K562 (cell line): ENCODE results near the gene GCHFR. TPM values are rescaled to one million over a fixed set of nuclear protein-coding genes. Genes with fewer than 3 reads are reported as not detected.

Source experiments
- ATF7 ChIP-seq: fragments of 450-650 bp; IDR thresholded peaks from 2 replicates; pipeline ENCODE4 v1.7.1; 2014; ENCODE audit warnings: mild to moderate bottlenecking, moderate library complexity
- CEBPB ChIP-seq: fragments of 450-650 bp; IDR thresholded peaks from 2 replicates; pipeline ENCODE4 v1.6.1; 2016; ENCODE audit warnings: missing genetic modification characterization, missing compliant biosample characterization
- CEBPZ ChIP-seq: fragments of 150-350 bp; IDR thresholded peaks from 2 replicates; pipeline ENCODE4 v1.6.1; 2014; ENCODE audit warnings: low read depth, mild to moderate bottlenecking, low read length, borderline replicate concordance
- E2F6 ChIP-seq, 2 experiments: IDR thresholded peaks; 2 replicates each; pipeline ENCODE4 v1.6.1; 2011; ENCODE audit warnings: borderline replicate concordance in 1 of 2, control low read depth in 1 of 2, low read depth in 1 of 2, low read length in 1 of 2, mild to moderate bottlenecking in 1 of 2, mixed read lengths in 1 of 2, moderate library complexity in 1 of 2; ENCODE audit not compliant: insufficient read depth in 1 of 2, insufficient read length in 1 of 2, poor library complexity in 1 of 2, severe bottlenecking in 1 of 2; ENCODE audit errors: extremely low read depth in 1 of 2
- EHMT2 ChIP-seq: fragments of 450-650 bp; IDR thresholded peaks from 2 replicates; pipeline ENCODE4 v1.6.1; 2018; ENCODE audit warnings: antibody characterized with exemption
- ETS1 ChIP-seq: conservative IDR thresholded peaks from 2 replicates; pipeline ENCODE4 v1.6.1; 2011; ENCODE audit warnings: low read depth, mild to moderate bottlenecking, low read length; ENCODE audit not compliant: control insufficient read depth
- ETS2 ChIP-seq: IDR thresholded peaks from 2 replicates; pipeline ENCODE4 v1.6.1; 2016; ENCODE audit warnings: borderline replicate concordance, missing genetic modification characterization, mild to moderate bottlenecking, moderate library complexity, missing compliant biosample characterization; ENCODE audit not compliant: poor library complexity, severe bottlenecking
- FOXK1 ChIP-seq: sonication (generic); formaldehyde crosslinking; IDR thresholded peaks from 2 replicates; pipeline ENCODE4 v1.8.0; 2022; ENCODE audit warnings: missing genetic modification reagents, mild to moderate bottlenecking, borderline replicate concordance
- GMEB1 ChIP-seq: fragments of 250-450 bp; sonication (Bioruptor Pico); IDR thresholded peaks from 2 replicates; pipeline ENCODE4 v1.4.0; 2020; ENCODE audit warnings: mild to moderate bottlenecking
- HDGF ChIP-seq: fragments of 450-650 bp; IDR thresholded peaks from 2 replicates; pipeline ENCODE4 v1.6.1; 2016
- JUND ChIP-seq, 2 experiments: IDR thresholded peaks; 2 replicates in 1 of 2; 3 replicates in 1 of 2; pipeline ENCODE4 v1.6.1; 2011; ENCODE audit warnings: borderline replicate concordance in 2 of 2, low read depth in 2 of 2, low read length in 2 of 2, improper control_type of control experiment in 1 of 2, missing biosample characterization in 1 of 2, missing genetic modification characterization in 1 of 2, missing genetic modification reagents in 1 of 2
- MAFG ChIP-seq: fragments of 450-650 bp; conservative IDR thresholded peaks from 2 replicates; pipeline ENCODE4 v1.6.1; 2016; ENCODE audit warnings: missing genetic modification characterization, missing compliant biosample characterization
- RB1 ChIP-seq: fragments of 450-650 bp; IDR thresholded peaks from 2 replicates; pipeline ENCODE4 v1.6.1; 2017; ENCODE audit warnings: low read depth, mild to moderate bottlenecking
- SAP30 ChIP-seq: fragments of 200-600 bp; sonication (generic); IDR thresholded peaks from 2 replicates; pipeline ENCODE4 v1.6.1; 2012; ENCODE audit warnings: borderline replicate concordance, low read depth, mild to moderate bottlenecking, moderate library complexity, low read length, control low read depth, inconsistent platforms; ENCODE audit not compliant: insufficient read depth, poor library complexity, severe bottlenecking
- TRIM24 ChIP-seq, 2 experiments: fragments of 450-650 bp; IDR thresholded peaks; 2 replicates each; pipeline ENCODE4 v1.6.1; 2016
- ZBED1 ChIP-seq: IDR thresholded peaks from 2 replicates; pipeline ENCODE4 v1.6.1; 2014
- ZKSCAN3 ChIP-seq: fragments of 250-450 bp; sonication (Bioruptor Pico); IDR thresholded peaks from 2 replicates; pipeline ENCODE4 v1.4.0; 2020
- polyA plus RNA-seq, 8 experiments: library from polyadenylated mRNA; depleted of rRNA in 4 of 8; stranded (reverse) in 5 of 8; unstranded in 3 of 8; fragments of >200 nt; fragmentation: Nextera tagmentation in 2 of 8; fragmentation: Illumina TruSeq in 1 of 8; extraction: Ambion mirVana in 2 of 8; extraction: Trizol in 1 of 8; gene quantifications; 2 replicates each; pipeline versions ENCODE4 v1.2.1 to v1.2.3, GENCODE V29; 2011 to 2014; ENCODE audit warnings: inconsistent platforms in 1 of 8, missing spikeins in 1 of 8
- total RNA-seq, 7 experiments: library from RNA; depleted of rRNA in 6 of 7; stranded (reverse); fragments of >200 nt in 6 of 7; fragmentation: Illumina TruSeq in 2 of 7; extraction: Trizol in 2 of 7; gene quantifications; 2 replicates each; pipeline versions ENCODE4 v1.2.1 to v1.2.3, GENCODE V29; 2011 to 2021; ENCODE audit warnings: low replicate concordance in 1 of 7

The GCHFR gene
- total and polyA plus RNA-seq, 9 of the 15 experiments (the other 6 are each of a cell fraction or from before 2014, with no cell fraction given), result 8.7 to 83.5 (median 20.8) TPM

- TF ChIP-seq GMEB1, result no peak
- TF ChIP-seq ZKSCAN3 (CRISPR knock-in tag), result 0 out of 2 replicates have a peak, but pooled peaks have one; percentile 17
- TF ChIP-seq E2F6 (IDR thresholded peaks at IDR 0.05; ENCODE audit: borderline replicate concordance in 1 of 2, extremely low read depth in 1 of 2, insufficient read depth in 1 of 2, insufficient read length in 1 of 2, low read depth in 1 of 2, low read length in 1 of 2, poor library complexity in 1 of 2, severe bottlenecking in 1 of 2), result peak; percentile 98
- no peak for TF ChIP-seq EHMT2
- no peak for TF ChIP-seq CEBPZ
- no peak for TF ChIP-seq ETS1
- TF ChIP-seq MAFG, result 0 out of 2 replicates have a peak, but pooled peaks have one; percentile 6
- peak; percentile 84; the same call in 1 of the 2 replicates for TF ChIP-seq FOXK1 (CRISPR knock-in tag)
- no peak for TF ChIP-seq SAP30
- TF ChIP-seq ATF7, result no peak
- TF ChIP-seq HDGF, result no peak
- no peak for TF ChIP-seq CEBPB (tag)
- TF ChIP-seq ETS2 (tag), result no peak
- TF ChIP-seq TRIM24 (IDR thresholded peaks at IDR 0.05), result peak; percentile 22 to 47; a peak in 2 of 4 replicates
- no peak for TF ChIP-seq JUND (IDR thresholded peaks at IDR 0.05; ENCODE audit: borderline replicate concordance, low read depth, low read length)
- no peak for TF ChIP-seq JUND (tag; IDR thresholded peaks at IDR 0.05; ENCODE audit: borderline replicate concordance, low read depth, low read length)
- TF ChIP-seq RB1, result peak; percentile 53; the same call in 1 of the 2 replicates
- no peak for TF ChIP-seq ZBED1
Measured at GRCh38 chr15:40762919-40763800, 708 bp upstream of the GCHFR start (continued).
